Sciatic nerve (tissue), 2 donors: Measurements from ENCODE around the gene FRK. TPM values are rescaled to one million over a fixed set of nuclear protein-coding genes. Genes with fewer than 3 reads are reported as not detected.
"Not testable (repeated sequence)": the region's sequence is repeated elsewhere in the genome, so short reads cannot be mapped to it uniquely, and the experiment has no call there.

ENCODE experiments used
- ATAC-seq: fragments of 200-7000 bp; cut with Tn5 transposase; one replicate; pipeline ENCODE4 v1.9.1; 2020; ENCODE audit warnings: mild to moderate bottlenecking, moderate library complexity
- DNase-seq: peaks from one replicate; pipeline ENCODE4 v3.0.0-alpha.2; 2020; ENCODE audit warnings: low spot score
- intact Hi-C: fragments of 100-400 bp; cut with DNase I; formaldehyde crosslinking; loops from one replicate; pipeline ENCODE4 v1.14.2; 2022
- total RNA-seq: library from RNA; stranded (reverse); fragmentation: NEBNext Ultra II Directional; extraction: Animal tissue kit (Norgen Biotek cat#: 25700); gene quantifications from one replicate; pipeline ENCODE4 v1.2.1, GENCODE V29; 2021
- donor health status: DM: no; HTN: no; CAD: no.
- donor health status: DM: no; HTN: no; CAD: no.

Gene FRK
- total RNA-seq, 1 donor from 2014 or later = 0.85 TPM

DNA sequence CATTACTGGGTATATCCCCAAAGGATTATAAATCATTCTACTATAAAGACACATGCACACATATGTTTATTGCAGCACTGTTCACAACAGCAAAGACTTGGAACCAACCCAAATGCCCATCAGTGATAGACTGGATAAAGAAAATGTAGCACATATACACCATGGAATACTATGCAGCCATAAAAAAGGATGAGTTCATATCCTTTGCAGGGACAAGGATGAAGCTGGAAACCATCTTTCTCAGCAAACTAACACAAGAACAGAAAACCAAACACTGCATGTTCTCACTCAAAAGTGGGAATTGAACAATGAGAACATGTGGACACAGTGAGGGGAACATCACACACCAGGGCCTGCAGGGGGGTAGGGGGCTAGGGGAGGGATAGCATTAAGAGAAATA, 14.4 kb downstream of the FRK start:
- intact Hi-C loops, ATAC-seq, DNase-seq: not testable (repeated sequence)

DNA sequence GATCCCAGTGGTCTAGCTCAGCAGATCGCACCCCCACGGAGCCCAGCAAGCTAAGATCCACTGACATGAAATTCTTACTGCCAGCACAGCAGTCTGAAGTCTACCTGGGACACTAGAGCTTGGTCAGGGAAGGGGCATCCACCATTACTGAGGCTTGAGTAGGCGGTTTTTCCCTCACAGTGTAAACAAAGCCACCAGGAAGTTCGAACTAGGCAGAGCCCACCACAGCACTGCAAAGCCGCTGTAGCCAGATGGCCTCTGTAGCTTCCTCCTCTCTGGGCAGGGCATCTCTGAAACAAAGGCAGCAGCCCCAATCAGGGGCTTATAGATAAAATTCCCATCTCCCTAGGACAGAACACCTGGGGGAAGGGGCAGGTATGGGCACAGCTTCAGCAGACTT, 18.8 kb downstream of the FRK start:
- no peak for ATAC-seq
- no peak for DNase-seq
- intact Hi-C loops = loop anchor here (1.0 kb wide), 1 partner anchor 43 kb away; no protein-coding TSS in a partner anchor

GRCh38 chr6:116040993-116041392, 19.7 kb downstream of the FRK start:
- intact Hi-C loops = no loop called here
- DNase-seq = no peak
- ATAC-seq = no peak

- ATAC-seq = no peak
- intact Hi-C loops = no loop called here
- no peak for DNase-seq
Observed at GRCh38 chr6:116036885-116037284, 23.8 kb downstream of the FRK start.

GRCh38 chr6:116036075-116036773, 24.5 kb downstream of the FRK start:
- intact Hi-C loops = no loop called here
- ATAC-seq = no peak
- DNase-seq = no peak

GRCh38 chr6:116035616-116036015, 25.1 kb downstream of the FRK start:
- intact Hi-C loops = no loop called here
- no peak for ATAC-seq
- DNase-seq = no peak

GRCh38 chr6:116034327-116034726, 26.4 kb downstream of the FRK start:
- intact Hi-C loops = no loop called here
- ATAC-seq = no peak
- no peak for DNase-seq

DNA sequence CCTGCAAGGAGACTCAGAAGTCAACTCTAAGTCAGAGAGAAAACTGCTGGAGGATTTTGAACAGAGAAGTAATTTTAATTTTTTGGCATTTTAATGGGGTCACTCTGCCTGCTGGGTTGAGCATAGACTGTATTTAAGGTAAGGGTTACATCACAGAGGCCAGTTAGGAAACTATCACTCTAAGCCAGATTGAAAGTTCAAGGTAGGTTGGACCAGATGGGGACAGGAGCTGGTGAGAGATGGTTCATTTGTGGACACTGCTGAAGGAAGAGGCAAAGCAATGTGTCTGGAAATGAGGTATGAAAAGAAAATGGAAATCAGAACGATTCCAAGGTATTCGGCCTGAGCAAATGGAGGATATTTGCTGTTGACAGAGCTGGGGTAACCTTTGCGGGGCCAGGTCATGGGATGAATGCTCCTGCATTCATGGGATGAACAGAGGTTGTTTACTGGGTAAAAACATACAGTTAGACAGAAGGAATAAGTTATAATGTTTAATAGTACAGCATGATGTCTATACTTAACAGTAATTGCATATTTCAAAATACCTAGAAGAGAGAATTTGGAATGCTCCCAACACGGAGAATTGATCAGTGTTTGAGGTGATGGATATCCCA, 26.9 kb downstream of the FRK start:
- intact Hi-C loops = no loop called here
- ATAC-seq (no peak), DNase-seq (no peak)

- DNase-seq = no peak
- no peak for ATAC-seq
- intact Hi-C loops = no loop called here
Observed at GRCh38 chr6:116030770-116031169, 29.9 kb downstream of the FRK start.

DNA sequence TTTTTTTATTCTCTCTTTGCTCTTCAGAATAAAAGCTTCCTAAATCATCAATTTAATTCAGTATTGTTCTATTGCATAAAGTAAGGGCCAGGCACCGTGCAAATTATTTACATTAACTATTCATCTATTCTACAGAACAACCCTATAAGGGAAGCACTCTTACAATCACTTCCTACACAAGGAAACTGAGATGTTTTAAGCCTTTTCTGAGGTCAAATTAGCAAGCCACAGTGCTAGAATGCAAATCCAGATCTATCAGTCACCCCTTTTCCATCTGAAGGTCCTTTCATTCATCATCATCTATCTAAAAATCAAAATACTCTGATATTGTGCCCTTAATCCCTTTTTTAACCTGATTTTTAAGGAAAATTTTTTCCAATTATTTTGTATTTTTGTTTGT, 31.2 kb downstream of the FRK start:
- intact Hi-C loops = no loop called here
- ATAC-seq = no peak

DNA sequence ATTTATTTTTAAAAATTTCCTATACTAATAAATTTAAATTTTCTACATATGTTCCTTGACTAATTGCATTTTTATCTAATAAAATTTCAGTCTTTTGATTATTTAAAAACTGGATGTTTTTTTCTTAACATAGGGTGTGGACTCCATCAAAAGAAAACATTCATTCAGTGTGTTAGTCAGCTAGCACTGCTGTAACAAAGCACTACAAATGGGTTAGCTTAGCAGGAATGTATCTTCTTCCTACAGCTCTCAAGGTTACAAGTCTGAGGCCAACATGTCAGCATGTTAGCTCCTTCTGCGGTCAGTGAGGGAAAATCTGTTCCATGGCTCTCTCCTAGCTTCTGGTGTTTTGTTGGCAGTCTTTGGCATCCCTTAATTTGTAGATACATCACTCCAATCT, 32.5 kb downstream of the FRK start:
- no peak for DNase-seq

More for the DNA sequence above, 31.2 kb downstream of the FRK start:
- no peak for DNase-seq

GRCh38 chr6:116027801-116028200, 32.9 kb downstream of the FRK start:
- DNase-seq (no peak), ATAC-seq (no peak)
- intact Hi-C loops = no loop called here

More for the DNA sequence above, 32.5 kb downstream of the FRK start:
- no peak for ATAC-seq
- intact Hi-C loops = no loop called here

DNA sequence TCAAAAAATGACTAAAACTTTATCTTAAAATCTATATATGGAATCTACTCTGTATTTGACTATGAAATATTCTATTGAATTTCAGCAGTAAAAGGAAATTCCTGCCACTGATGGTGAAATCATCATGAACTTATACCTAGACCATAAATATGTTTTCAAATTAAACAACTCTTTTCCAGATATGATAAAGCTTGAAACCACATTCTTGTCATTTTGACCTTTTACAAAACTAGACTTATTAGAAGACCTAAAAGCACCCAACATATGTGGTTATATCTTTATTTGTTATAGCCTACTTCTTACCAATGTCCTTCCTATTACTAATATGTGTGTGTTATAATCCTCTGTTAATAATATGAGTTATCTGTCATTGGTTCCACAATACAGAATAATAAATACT, 35.3 kb downstream of the FRK start:
- intact Hi-C loops = no loop called here
- DNase-seq (no peak), ATAC-seq (no peak)

GRCh38 chr6:116022841-116023445, 37.7 kb downstream of the FRK start:
- intact Hi-C loops = no loop called here
- no peak for ATAC-seq
- DNase-seq = no peak

DNA sequence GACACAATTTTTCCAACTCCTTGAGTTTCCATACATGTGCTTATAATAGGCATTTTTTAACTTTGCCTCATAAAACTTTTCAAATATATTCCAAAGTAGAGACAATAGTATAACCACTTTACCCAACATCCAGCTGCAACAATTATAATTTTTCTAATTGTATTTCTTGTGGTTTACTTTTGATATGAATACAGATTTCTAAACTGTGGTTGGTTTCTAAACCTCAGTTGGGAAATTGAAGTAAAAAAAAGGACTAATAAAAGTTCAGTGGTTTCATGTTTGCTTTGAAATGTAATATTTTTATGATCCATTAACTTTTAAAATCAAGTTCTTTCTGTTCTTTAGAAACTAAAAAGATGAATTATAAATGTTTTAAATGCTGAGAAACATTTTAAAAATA, 40.0 kb downstream of the FRK start:
- intact Hi-C loops = no loop called here
- ATAC-seq (no peak), DNase-seq (no peak)

GRCh38 chr6:116019428-116019827, 41.3 kb downstream of the FRK start:
- no peak for ATAC-seq
- no peak for DNase-seq
- intact Hi-C loops = no loop called here

DNA sequence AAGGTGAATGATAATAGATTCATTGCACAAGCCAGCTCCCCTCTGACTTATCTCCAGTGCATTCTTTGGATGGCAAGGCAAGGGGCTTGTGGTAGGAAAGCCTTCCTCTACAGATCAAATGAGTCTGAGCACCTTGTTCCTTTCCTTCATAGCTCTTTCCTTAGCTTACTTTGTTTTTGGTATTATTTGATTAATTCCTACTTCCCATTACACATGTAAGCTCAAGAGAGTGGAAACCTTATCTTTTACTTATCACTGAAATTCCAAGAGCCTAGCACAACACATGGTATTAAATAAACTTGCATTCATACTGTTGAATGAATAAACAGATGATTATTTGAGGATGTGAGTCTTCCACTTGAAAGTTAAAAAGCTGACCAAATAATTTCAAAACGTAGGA, 41.7 kb downstream of the FRK start:
- intact Hi-C loops = no loop called here
- no peak for ATAC-seq
- DNase-seq = no peak

- intact Hi-C loops = no loop called here
- DNase-seq (no peak), ATAC-seq (no peak)
Observed at GRCh38 chr6:116017546-116018295, 43.0 kb downstream of the FRK start.

DNA sequence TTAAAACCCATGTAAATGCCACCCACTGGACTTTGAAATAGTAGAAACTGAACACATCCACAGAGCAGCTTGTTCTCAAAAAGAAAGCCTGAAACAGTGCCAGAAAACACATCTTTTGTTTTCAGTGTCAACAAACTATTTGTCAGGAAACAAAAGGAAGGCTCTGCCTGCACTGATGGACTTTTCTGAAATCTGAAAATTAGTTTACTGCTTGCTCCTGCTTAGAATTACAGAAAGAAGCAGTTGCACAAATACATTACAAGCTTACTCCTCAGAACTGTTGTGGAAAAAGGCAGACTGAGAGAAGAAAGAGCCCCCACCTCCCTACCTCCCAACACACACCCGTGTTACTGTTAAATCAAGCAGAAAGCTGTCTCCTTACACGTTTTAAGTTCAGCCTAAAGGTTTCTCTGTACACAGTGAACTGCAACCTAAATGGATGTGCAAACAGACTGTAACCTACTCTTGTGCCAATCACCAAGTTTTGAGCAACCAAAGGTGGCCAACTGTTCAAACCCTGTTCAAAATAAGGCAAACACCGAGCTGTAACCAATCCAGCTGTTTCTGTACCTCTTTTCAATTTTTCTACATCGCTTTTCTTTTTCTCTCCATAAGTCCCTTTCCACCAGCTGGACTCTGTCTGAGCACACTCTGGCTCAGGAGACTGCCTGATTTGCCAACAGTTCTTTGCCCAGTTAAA, 43.7 kb downstream of the FRK start:
- intact Hi-C loops = no loop called here
- ATAC-seq = peak; percentile 32
- DNase-seq = no peak
